DMS153 treated with DMSO at 0.1 percent for 48 hours (cell line): ENCODE measurements around the gene PRRT4.

ENCODE experiments used
- DNase-seq: peaks from one replicate; lab custom pipeline; 2025; ENCODE audit not compliant: unreplicated experiment; lab: John Stamatoyannopoulos, UW

PRRT4 gene

GRCh38 chr7:128395748-128396147 is 34.3 kb upstream of the PRRT4 start:
- DNase-seq: no peak

GRCh38 chr7:128394904-128395496 is 33.5 kb upstream of the PRRT4 start:
- no peak for DNase-seq

- no peak for DNase-seq
Observed at GRCh38 chr7:128393526-128394330, 32.2 kb upstream of the PRRT4 start.

GRCh38 chr7:128392446-128393327 is 31.2 kb upstream of the PRRT4 start:
- DNase-seq: no peak

GRCh38 chr7:128391805-128392204 is 30.3 kb upstream of the PRRT4 start:
- no peak for DNase-seq

- DNase-seq: no peak
Observed at GRCh38 chr7:128390871-128391565, 29.5 kb upstream of the PRRT4 start.

- no peak for DNase-seq
Observed at GRCh38 chr7:128389618-128390329, 28.3 kb upstream of the PRRT4 start.

- DNase-seq: no peak
Observed at GRCh38 chr7:128389085-128389617, 27.7 kb upstream of the PRRT4 start.

GRCh38 chr7:128388145-128388485 is 26.6 kb upstream of the PRRT4 start:
- DNase-seq: no peak

- peak; percentile 62 for DNase-seq
Observed at GRCh38 chr7:128387216-128388144, 26.0 kb upstream of the PRRT4 start.

- no peak for DNase-seq
Observed at GRCh38 chr7:128385988-128386925, 24.8 kb upstream of the PRRT4 start.

- no peak for DNase-seq
Observed at GRCh38 chr7:128384726-128385125, 23.2 kb upstream of the PRRT4 start.

GRCh38 chr7:128383776-128384175 is 22.3 kb upstream of the PRRT4 start:
- no peak for DNase-seq

- no peak for DNase-seq
Observed at GRCh38 chr7:128381161-128381821, 19.8 kb upstream of the PRRT4 start.

GRCh38 chr7:128380483-128381106 is 19.1 kb upstream of the PRRT4 start:
- DNase-seq: no peak

- DNase-seq: no peak
Observed at GRCh38 chr7:128379900-128380479, 18.5 kb upstream of the PRRT4 start.

- no peak for DNase-seq
Observed at GRCh38 chr7:128378637-128379036, 17.1 kb upstream of the PRRT4 start.
